Left renal cortex interstitium (tissue), 4 donors: ENCODE results near the gene GPR180. TPM values are rescaled to one million over a fixed set of nuclear protein-coding genes. Genes with fewer than 3 reads are reported as not detected.

Source experiments
- DNase-seq, 4 donors: peaks; one replicate each; pipeline ENCODE4 v3.0.0-alpha.2; 2013; ENCODE audit warnings: low read depth in 4 of 4, low spot score in 2 of 4, missing footprints in 1 of 4
- polyA plus RNA-seq, 4 donors: library from polyadenylated mRNA; unstranded; fragments of 120-200 nt; gene quantifications; one replicate each; pipeline ENCODE4 v1.2.1, GENCODE V29; 2013; ENCODE audit not compliant: insufficient read length in 4 of 4

GPR180 gene
- polyA plus RNA-seq, 4 donors = 7.7 to 9.1 (median 8.3) TPM

DNA sequence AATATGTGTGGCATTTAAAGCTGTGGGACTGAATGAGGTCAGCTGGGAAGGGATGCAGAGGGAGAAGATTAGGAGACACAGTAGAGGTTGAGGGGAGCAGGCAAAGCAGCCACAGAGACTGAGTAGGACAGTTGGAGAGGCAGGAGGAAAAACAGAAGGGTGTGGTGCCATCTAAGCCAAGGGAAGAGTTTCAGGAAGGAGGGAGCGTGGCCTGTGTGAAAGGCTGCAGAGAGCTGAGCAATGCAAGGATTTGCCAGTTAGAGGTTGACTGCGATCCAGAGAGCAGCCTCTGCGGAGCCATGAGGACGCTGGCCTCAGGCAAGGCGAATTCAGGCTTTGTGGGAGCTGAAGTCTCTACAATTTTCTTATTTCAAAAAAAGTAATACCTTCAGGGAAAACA lies 81.8 kb downstream of the GPR180 start:
- DNase-seq = no peak

Other genes with a start within 250 kb of the GPR180 start
- under 1 TPM; 0.17 to 0.55 (median 0.23) TPM for gene DCT, start 122.2 kb upstream of the GPR180 start, polyA plus RNA-seq
- 10 to 100 TPM; 18.1 to 24.5 (median 21.3) TPM for gene TGDS, start 5.7 kb upstream of the GPR180 start, polyA plus RNA-seq
- under 1 TPM; 0.25 to 0.41 (median 0.31) TPM for gene SOX21, start 110.7 kb downstream of the GPR180 start, polyA plus RNA-seq